ENCODE data around the gene CCNF.

DNA sequence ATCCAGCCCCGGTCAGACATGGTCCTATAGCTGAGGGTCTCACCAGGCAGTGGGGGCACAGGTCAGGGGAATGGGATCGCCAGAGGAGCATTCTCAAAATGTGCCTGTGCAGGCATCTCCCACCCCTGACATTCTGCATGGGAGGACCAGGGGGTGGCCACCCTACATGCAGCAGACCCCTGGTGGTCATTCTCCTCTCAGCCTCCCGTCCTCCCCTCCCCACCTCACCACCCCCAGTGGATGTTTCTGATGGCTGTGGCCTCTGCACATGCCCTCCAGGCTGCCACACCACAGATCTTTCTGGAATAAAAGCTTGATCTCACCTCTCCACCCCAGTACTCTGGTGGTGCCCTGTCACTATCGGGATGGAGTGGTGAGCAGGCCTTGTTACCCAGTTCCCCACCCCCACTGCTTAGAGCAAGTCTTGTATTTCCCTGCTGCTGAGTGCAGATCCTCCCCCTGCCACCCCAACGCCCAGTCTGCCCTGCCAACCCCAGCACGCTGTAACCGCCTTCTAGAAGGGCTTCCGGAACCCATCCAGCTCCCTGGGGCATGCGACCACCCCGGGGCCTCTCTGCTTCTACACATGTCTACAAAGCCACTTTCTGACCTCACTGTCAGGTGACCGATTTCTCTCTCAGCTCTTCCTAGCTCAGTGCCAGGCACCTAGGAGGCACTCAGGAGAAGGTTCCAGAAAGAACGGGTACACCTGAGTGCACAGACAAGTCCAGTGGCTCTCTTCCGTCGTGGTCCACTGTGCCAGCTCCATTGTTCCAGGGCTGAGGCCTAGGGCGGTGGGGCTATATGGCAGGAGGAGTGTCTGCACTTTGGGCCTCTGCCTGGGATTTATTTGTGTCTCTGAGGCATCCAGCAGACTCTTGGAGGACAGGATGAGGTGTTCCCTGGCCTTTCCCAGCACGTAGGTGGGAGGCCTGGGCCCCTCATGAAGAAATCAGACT is 55.0 kb downstream of the CCNF start:
- TF ChIP-seq, protein P1, sequence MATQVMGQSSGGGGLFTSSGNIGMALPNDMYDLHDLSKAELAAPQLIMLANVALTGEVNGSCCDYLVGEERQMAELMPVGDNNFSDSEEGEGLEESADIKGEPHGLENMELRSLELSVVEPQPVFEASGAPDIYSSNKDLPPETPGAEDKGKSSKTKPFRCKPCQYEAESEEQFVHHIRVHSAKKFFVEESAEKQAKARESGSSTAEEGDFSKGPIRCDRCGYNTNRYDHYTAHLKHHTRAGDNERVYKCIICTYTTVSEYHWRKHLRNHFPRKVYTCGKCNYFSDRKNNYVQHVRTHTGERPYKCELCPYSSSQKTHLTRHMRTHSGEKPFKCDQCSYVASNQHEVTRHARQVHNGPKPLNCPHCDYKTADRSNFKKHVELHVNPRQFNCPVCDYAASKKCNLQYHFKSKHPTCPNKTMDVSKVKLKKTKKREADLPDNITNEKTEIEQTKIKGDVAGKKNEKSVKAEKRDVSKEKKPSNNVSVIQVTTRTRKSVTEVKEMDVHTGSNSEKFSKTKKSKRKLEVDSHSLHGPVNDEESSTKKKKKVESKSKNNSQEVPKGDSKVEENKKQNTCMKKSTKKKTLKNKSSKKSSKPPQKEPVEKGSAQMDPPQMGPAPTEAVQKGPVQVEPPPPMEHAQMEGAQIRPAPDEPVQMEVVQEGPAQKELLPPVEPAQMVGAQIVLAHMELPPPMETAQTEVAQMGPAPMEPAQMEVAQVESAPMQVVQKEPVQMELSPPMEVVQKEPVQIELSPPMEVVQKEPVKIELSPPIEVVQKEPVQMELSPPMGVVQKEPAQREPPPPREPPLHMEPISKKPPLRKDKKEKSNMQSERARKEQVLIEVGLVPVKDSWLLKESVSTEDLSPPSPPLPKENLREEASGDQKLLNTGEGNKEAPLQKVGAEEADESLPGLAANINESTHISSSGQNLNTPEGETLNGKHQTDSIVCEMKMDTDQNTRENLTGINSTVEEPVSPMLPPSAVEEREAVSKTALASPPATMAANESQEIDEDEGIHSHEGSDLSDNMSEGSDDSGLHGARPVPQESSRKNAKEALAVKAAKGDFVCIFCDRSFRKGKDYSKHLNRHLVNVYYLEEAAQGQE (IDR thresholded peaks at IDR 0.05), result no peak
- TF ChIP-seq, protein P2, sequence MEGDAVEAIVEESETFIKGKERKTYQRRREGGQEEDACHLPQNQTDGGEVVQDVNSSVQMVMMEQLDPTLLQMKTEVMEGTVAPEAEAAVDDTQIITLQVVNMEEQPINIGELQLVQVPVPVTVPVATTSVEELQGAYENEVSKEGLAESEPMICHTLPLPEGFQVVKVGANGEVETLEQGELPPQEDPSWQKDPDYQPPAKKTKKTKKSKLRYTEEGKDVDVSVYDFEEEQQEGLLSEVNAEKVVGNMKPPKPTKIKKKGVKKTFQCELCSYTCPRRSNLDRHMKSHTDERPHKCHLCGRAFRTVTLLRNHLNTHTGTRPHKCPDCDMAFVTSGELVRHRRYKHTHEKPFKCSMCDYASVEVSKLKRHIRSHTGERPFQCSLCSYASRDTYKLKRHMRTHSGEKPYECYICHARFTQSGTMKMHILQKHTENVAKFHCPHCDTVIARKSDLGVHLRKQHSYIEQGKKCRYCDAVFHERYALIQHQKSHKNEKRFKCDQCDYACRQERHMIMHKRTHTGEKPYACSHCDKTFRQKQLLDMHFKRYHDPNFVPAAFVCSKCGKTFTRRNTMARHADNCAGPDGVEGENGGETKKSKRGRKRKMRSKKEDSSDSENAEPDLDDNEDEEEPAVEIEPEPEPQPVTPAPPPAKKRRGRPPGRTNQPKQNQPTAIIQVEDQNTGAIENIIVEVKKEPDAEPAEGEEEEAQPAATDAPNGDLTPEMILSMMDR (IDR thresholded peaks at IDR 0.05; ENCODE audit: low read depth, low read length, missing input control), result no peak
- TF ChIP-seq SP1 (IDR thresholded peaks at IDR 0.05), result no peak
- TF ChIP-seq TAF1 (conservative IDR thresholded peaks at IDR 0.05), result no peak
- no peak for TF ChIP-seq RAD21 (IDR thresholded peaks at IDR 0.05)
- no peak for TF ChIP-seq GABPA (IDR thresholded peaks at IDR 0.05 in 1 of 2, conservative IDR thresholded peaks at IDR 0.05 in 1 of 2)
- TF ChIP-seq, protein P3, sequence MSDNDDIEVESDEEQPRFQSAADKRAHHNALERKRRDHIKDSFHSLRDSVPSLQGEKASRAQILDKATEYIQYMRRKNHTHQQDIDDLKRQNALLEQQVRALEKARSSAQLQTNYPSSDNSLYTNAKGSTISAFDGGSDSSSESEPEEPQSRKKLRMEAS (IDR thresholded peaks at IDR 0.05), result no peak
- TF ChIP-seq RXRA (IDR thresholded peaks at IDR 0.05), result no peak
- TF ChIP-seq JUND (IDR thresholded peaks at IDR 0.05), result no peak
- TF ChIP-seq YY1 (IDR thresholded peaks at IDR 0.05), result no peak
